NCI-H446 (cell line): Measurements from ENCODE around the gene ARHGEF19.
"Not testable (repeated sequence)": the region's sequence is repeated elsewhere in the genome, so short reads cannot be mapped to it uniquely, and the experiment has no call there.

Experiments used
- DNase-seq, 2 experiments: peaks; one replicate each; lab custom pipeline; 2025; lab: John Stamatoyannopoulos, UW

ARHGEF19 gene

DNA sequence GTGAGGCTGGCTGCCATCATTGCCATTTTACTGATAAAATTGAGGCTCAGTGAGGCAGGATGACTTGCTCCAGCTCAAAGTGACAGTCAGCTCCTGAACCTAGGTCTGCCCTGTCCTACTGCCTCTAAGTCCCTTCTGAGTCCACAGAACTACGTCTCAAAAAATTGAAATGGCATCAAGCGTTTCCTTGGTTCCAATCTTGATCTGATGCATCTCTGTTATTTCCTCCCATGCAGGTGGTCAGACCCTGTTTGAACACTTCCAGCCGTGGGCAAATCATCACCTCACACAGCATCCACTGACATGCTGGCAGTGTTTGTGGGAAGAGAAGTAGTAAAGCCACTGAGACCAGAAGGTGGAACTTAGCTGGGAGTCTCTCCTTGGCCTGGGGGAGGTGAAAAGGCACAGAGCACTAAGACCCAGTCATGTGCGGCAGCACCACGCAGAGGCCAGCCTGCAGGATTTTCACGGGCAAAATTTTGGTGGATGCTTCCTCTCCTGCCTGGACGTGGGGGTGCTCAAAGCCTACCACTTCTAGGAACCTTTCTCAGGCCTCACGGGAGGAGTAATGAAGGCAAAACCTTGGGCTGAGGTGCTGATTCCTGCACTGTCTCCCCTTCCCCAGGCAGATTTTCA is 32.3 kb upstream of the ARHGEF19 start:
- no peak for DNase-seq

- DNase-seq: peak; percentile 81 to 90
Observed at GRCh38 chr1:16243936-16244649, 31.6 kb upstream of the ARHGEF19 start.

DNA sequence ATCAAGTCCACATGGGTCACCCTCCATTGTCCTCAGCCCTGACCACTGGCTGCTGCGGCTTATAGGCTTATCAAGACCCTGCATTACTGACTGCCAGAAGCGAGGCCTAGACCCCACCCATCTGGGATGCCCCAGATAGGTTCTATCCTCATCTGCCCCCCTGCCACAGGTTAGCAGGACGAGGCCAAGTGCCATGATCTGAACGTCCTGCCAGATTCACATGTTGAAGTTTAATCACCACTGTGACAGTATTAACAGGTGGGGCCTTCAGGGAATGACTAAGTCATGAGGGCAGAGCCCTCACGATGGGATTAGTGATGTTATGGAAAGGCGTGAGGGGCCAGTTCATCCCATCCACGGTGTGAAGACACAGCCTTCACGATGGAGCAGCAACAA is 30.8 kb upstream of the ARHGEF19 start:
- no peak for DNase-seq

- no peak for DNase-seq
Observed at GRCh38 chr1:16242556-16243214, 30.2 kb upstream of the ARHGEF19 start.

DNA sequence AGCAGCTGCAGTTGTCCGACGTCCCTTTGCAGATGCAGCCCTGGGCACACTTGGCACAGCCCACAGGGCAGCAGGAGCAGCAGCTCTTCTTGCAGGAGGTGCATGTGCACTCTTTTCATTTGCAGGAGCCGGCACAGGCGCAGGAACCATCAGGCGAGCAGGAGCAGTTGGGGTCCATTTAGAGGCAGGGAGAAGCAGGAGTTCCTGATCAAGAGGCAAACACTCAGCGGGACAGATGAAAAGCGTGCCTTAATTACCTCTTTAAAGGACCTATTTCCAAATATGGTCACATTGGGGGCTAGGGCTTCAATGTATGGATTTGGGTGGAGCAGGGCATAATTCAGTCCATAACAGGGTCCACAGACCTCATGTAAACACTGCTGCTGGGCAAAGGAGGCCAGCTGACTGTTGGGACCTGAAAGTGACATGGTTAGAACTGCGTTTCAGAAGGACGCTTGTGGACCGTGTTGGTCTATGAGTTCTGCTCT is 28.8 kb upstream of the ARHGEF19 start:
- DNase-seq: no peak

DNA sequence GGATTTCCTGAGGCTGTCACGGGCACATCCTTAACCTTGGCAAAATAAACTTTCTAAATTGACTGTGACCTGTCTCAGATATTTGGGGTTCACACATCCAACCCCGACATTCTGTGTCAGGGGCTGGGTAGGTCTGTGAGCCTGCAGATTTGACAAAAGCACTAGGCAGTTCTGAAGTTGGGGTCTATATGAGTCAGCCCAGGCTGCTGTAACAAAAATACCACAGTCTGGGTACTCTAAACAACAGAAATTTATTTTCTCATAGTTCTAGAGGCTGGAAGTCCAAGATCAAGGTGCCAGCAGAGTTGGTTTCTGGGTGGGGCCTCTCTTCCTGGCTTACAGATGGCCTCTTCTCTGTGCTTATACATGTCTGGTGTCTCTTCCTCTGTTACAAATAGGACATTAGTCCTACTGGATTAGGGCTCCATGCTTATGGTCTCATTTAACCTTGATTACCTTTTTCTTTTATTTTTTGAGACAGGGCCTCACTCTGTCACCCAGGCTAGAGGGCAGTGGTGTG is 27.6 kb upstream of the ARHGEF19 start:
- no peak for DNase-seq

GRCh38 chr1:16237343-16237830 is 24.9 kb upstream of the ARHGEF19 start:
- no peak for DNase-seq

DNA sequence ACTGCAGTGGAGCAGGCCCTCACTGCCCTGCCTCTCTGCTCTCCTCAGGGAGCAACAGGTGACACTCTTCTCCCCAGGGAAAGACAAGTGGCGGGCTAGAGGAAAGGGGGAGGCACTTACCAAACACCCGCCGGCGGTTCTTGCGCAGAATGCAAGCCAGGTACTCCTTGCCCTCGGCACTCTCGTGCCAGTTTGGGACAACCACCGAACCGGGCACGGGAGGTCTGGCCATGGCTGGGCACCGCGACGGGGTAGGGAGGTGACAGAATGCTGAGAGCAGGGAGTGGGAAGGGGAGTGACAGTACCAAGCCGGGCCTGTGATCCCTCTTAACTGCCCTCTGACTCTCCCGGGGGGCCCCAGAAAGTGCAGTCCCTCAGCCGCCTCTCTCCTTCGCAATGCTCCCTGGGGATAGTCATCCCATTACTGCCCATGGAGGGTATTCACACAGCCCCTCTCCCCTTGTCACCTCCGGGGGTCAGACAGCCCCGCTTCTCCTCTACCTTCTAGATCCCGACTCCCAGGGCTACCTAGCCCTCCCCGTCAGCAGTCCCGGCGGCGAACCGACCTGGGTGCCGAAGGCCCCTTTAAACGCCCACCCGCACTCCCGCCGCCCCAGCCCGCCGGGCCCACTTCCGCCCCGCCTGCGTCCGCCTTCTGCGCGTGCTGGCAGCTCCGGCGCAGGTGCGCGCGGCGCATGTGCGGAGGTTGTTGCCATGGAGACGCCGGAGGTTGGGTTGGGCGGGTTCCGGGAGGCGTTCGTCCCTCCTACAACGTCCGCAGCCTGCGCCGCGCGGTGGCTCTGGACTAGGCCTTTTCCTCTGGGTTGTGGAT is 24.3 kb upstream of the ARHGEF19 start, which contains the start of gene CPLANE2:
TSS of gene CPLANE2 (minus strand) at position 673 of the 832 bp plus-strand sequence. CDS start at position 232, 441 bp downstream.
- DNase-seq: peak; percentile 92 to 96

GRCh38 chr1:16235944-16236510 is 23.6 kb upstream of the ARHGEF19 start:
- peak; percentile 61 to 76 for DNase-seq

DNA sequence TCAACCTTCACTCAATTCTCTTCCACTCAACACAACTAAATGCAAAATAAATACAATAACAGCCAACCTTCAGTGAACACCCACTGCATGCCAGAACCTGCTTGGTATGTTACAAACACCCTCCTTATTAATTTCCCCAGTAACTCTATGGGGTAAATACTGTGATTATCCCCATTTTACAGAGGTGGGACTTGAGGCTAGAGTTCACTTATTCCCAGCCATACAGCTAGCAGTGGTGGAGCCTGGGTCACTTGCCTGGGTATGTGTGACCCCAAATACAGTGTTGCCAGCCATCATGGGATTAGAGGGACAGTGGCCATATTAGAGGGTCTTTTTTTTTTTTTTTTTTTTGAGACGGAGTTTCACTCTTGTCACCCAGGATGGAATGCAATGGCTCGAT is 22.9 kb upstream of the ARHGEF19 start:
- no peak for DNase-seq

DNA sequence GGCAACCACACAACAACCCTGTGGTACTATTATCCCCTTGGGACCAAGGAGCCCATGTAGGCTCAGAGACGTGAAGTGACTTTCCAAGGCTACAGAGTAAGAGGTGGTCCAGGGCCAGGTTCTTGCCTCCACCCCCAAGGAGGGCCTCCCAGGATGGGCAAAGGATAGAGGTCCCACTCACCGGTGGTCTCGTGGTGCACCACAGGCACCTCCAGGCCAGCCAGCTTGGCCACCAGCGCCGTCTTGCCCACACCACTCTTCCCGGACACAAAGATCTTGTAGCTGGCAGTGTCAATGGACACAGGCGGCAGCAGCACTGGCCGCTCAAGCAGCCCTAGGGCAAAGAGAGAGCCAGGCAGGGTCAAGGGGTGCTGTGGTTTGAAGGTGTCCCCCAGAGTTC is 21.0 kb upstream of the ARHGEF19 start:
- no peak for DNase-seq

GRCh38 chr1:16232316-16232710 is 19.9 kb upstream of the ARHGEF19 start:
- DNase-seq: no peak

- DNase-seq: peak in 1 of 2 experiments; percentile 11
Observed at GRCh38 chr1:16231331-16232315, 19.2 kb upstream of the ARHGEF19 start.

GRCh38 chr1:16230744-16231143 is 18.3 kb upstream of the ARHGEF19 start:
- DNase-seq: no peak

DNA sequence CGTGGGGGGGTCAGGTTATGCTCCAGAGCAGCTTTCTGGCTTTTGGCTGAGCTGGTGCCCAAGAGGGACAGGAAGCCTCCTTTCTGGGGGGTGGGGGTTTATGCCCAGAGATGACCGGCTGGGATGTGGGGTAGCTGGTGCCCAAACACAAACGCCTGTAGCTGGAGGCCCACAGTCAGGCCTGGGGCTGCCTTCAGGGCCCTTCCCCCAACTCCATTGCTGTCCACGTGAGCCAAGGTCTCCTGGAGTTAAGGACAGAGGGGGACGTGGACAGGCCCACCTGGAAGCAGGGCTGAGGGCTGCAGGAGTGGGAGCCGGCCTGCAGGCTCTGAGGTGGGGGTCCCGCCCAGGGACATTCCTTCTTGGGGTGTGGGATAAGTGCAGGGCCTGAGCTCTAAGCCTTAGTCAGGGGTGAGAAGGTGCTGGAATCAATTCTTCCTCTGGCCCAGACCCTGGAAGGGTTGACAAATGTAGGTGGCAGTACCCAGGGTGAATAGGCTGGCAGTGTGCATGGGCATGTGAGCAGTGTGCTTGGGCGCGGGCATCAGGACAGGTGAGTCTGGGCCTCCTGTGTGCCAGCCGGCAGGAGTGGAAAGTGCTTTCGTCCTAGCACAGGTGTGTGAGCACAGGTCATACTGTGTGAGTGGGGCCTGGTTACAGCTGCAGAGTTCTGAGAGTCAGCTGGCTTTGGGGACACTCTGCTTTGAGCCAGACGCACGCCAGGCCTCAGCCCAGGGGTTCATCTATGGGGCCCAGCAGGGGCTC is 17.7 kb upstream of the ARHGEF19 start:
- no peak for DNase-seq

DNA sequence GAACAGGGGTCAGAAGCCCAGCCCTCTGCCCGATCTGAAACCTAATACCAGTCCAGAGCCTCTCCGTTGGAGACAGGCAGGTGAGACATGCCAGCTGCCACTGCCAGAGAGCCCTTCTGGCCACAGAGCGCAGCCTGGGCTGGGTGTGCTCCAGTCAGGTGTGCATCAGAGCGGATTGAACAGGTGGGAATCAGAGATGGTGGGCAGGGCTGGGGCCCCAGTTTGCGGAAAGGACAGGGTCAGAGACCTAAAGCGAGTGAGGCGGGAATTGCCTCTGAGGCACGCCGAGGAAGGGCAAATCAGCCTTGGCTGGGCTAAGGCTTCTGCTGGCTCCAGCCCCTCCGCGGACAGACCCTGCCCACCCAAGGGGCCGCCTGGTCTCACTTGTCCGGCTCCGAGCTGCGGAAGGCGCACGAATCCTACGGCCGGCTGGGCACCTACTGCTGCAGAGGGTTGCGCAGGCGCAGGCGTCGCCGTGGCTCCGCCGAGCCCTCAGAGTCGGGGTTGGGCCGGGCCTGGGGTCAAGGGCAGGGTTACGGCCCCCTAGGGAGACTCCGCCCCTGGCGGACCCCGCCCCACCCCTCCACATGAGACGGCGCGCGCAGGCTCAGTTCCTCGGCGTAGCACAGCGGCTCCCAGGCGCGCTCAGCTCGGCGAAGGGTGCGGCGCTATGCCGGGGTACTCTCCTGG is 14.2 kb upstream of the ARHGEF19 start:
- no peak for DNase-seq

GRCh38 chr1:16226129-16226489 is 13.7 kb upstream of the ARHGEF19 start:
- DNase-seq: no peak

GRCh38 chr1:16224472-16224871 is 12.0 kb upstream of the ARHGEF19 start:
- peak in 1 of 2 experiments; percentile 52 for DNase-seq

- DNase-seq: not testable (repeated sequence)
Observed at GRCh38 chr1:16222716-16223115, 10.3 kb upstream of the ARHGEF19 start.
